T-helper 1 cell treated with Interleukin-12 subunit alpha and Interleukin-12 subunit beta and Interleukin-4 antibody, amounts not matched to agents 30 ng/mL and 1 ng/mL, for 36 hours (primary cell): ENCODE data around the gene TSPAN33. TPM values are rescaled to one million over a fixed set of nuclear protein-coding genes. Genes with fewer than 3 reads are reported as not detected.

Experiments used
- intact Hi-C: fragments of 100-400 bp; cut with micrococcal nuclease; formaldehyde crosslinking; loops from one replicate; pipeline ENCODE4 v1.15.1; 2024
- total RNA-seq: library from RNA; stranded (reverse); gene quantifications from 2 replicates; pipeline ENCODE4 v1.2.3, GENCODE V29; 2022

The TSPAN33 gene
- total RNA-seq, 1 donor from 2014 or later = 7.0 TPM

DNA sequence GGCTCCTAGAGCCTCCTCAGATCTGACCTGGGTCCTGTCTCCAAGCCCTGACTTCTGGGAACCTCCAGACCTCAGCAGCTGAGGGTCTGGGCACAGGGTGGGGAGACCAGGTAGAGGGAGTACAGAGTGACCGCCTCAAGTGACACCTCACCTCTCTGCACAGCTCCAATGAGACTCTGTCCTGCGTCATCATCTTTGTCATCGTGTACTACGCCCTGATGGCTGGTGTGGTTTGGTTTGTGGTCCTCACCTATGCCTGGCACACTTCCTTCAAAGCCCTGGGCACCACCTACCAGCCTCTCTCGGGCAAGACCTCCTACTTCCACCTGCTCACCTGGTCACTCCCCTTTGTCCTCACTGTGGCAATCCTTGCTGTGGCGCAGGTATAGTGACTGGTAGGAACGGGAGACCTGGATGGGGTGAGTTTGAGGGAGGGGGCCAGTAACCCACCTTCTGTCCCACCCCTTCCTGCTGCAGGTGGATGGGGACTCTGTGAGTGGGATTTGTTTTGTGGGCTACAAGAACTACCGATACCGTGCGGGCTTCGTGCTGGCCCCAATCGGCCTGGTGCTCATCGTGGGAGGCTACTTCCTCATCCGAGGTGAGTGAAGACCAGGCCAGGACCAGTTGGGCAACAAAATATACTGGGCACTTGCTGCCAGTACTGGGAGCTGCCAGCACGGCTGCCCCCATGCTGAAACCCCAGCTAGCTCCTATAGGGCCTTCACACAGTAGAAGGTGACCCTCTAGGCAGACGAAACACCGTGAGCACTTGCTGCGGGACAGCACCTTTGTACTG lies 61.7 kb downstream of the TSPAN33 start:
- intact Hi-C loops = no loop called here

DNA sequence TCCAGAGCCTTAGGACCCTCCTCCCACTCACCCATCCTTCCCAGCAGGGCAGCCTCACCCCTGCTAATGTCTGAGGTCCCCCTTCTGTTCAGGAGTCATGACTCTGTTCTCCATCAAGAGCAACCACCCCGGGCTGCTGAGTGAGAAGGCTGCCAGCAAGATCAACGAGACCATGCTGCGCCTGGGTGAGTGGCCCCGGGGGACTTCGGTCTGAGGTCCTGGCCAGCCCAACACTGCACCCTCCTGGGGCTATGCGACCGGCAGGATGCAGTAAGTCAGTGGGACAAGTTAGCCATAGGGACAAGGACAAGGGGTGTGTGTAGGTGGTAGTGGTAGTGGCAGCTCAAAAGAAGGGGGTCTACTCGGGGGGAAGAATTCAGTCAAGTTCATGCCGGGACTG lies 64.2 kb downstream of the TSPAN33 start:
- intact Hi-C loops = no loop called here

DNA sequence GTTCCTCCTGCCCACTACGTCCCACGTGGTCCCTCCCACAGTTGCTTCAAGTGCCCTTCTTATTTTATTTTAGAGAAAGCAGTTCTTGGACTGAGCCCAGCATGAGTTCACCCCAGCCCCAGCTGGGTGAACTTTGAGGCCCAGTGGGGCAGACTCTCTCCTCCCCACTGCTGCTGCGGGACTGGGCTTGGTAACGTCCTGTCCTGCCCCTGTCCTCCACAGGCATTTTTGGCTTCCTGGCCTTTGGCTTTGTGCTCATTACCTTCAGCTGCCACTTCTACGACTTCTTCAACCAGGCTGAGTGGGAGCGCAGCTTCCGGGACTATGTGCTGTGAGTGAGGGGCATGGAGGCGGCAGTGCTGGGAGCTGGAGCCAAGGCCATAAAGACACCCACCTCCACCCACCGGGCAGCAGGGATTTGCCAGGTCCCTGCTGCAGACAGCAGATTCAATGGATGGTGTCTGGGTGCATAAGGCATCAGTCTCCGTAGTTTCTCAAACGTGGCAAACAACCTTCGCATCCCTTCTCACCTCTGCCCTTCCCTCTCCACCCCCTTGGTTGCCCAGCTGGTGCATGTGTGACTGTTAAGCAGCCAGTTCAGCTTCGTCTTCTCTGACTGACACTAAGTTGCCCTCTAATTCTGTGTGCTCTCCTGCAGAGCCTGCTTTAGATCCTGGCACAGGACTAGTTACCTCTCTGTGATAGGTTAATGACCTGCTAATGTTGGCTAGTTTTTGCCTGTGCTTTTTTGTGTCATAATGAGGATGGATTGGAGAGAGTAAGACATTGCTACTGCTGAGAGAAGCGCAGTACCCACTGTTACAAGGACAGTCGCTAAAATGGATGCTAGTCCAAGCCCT lies 64.8 kb downstream of the TSPAN33 start:
- intact Hi-C loops = no loop called here

DNA sequence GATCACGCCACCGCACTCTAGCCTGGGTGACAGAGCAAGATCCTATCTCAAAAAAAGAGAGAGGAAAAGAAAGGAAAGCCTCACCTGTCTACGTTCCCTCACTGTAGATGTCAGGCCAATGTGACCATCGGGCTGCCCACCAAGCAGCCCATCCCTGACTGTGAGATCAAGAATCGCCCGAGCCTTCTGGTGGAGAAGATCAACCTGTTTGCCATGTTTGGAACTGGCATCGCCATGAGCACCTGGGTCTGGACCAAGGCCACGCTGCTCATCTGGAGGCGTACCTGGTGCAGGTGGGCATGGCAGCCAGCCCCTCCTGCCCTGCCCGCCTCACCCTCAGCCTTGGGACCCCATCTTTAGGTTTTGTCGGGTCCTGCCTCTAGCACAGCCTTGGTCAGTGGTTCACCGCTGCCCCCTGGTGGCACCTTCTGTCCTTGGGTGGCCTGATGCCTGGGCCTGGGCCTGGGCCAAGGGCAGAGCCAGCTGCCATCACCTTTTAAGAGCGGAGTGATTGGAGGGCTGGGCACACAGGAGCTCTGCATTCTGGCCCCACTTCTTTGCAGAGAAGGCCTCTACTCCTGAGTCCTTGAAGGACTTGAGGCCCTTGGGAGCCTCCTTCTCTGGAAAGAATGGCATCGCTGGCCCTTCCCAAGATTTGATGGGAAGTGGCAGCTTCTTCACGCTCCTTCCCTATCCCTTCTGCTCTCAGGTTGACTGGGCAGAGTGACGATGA lies 65.9 kb downstream of the TSPAN33 start:
- intact Hi-C loops = loop anchor here (1.0 to 5.0 kb wide), 3 partner anchors 46 to 306 kb away; no protein-coding TSS in a partner anchor

DNA sequence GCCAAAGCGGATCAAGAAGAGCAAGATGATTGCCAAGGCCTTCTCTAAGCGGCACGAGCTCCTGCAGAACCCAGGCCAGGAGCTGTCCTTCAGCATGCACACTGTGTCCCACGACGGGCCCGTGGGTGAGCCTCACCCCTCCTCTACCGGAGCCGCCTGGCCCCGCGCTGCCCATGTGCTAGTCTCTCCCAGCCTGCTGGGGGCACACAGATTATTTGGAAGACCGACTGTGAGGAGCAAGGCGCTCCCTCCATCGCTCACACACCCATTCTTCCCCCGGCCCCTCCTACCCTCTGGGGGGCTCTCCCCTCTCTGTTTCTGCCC lies 66.4 kb downstream of the TSPAN33 start:
- intact Hi-C loops = loop anchor here (1.0 to 5.0 kb wide), 3 partner anchors 47 to 307 kb away; no protein-coding TSS in a partner anchor

DNA sequence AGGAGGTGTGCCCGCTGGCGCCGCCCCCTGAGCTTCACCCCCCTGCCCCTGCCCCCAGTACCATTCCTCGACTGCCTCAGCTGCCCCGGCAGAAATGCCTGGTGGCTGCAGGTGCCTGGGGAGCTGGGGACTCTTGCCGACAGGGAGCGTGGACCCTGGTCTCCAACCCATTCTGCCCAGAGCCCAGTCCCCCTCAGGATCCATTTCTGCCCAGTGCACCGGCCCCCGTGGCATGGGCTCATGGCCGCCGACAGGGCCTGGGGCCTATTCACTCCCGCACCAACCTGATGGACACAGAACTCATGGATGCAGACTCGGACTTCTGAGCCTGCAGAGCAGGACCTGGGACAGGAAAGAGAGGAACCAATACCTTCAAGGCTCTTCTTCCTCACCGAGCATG lies 67.6 kb downstream of the TSPAN33 start:
- intact Hi-C loops = loop anchor here (5.0 kb wide), 1 partner anchor 120 kb away; no protein-coding TSS in a partner anchor

DNA sequence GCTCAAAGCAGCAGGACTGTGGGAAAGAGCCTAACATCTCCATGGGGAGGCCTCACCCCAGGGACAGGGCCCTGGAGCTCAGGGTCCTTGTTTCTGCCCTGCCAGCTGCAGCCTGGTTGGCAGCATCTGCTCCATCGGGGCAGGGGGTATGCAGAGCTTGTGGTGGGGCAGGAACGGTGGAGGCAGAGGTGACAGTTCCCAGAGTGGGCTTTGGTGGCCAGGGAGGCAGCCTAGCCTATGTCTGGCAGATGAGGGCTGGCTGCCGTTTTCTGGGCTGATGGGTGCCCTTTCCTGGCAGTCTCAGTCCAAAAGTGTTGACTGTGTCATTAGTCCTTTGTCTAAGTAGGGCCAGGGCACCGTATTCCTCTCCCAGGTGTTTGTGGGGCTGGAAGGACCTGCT lies 68.1 kb downstream of the TSPAN33 start:
- intact Hi-C loops = loop anchor here (5.0 kb wide), 1 partner anchor 120 kb away; no protein-coding TSS in a partner anchor

DNA sequence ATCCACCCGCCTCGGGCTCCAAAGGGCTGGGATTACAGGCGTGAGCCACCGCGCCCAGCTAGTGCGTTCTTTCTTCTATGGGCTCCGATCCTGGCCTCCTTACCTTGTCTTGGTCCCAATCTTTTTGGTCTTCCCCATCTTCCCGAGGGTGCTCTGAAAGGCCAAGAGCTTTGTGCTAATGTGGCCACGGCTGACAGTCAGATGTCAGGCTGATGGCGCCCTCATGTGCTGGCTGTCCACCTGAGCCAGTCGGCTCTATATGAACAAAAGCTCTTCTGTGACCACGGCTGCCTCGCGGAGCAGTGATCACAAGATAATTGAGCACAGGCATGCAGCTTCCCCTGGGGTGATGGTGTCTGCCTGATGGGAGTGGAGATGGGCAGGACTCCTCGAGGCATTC lies 69.3 kb downstream of the TSPAN33 start:
- intact Hi-C loops = loop anchor here (5.0 kb wide), 1 partner anchor 122 kb away; no protein-coding TSS in a partner anchor

DNA sequence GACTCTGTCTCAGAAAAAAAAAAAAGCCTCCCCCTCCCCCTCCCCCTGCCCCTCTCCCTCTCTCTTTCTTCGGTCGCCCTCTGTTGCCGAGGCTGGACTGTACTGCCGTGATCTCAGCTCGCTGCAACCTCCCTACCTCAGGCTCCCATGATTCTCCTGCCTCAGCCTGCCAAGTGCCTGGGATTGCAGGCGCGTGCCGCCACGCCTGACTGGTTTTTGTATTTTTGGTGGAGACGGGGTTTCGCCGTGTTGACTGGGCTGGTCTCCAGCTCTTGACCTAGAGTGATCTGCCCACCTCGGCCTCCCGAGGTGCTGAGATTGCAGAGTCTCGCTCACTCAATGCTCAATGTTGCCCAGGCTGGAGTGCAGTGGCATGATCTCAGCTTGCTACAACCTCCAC lies 71.2 kb downstream of the TSPAN33 start:
- intact Hi-C loops = loop anchor here (5.0 kb wide), 1 partner anchor 422 kb away; no protein-coding TSS in a partner anchor

DNA sequence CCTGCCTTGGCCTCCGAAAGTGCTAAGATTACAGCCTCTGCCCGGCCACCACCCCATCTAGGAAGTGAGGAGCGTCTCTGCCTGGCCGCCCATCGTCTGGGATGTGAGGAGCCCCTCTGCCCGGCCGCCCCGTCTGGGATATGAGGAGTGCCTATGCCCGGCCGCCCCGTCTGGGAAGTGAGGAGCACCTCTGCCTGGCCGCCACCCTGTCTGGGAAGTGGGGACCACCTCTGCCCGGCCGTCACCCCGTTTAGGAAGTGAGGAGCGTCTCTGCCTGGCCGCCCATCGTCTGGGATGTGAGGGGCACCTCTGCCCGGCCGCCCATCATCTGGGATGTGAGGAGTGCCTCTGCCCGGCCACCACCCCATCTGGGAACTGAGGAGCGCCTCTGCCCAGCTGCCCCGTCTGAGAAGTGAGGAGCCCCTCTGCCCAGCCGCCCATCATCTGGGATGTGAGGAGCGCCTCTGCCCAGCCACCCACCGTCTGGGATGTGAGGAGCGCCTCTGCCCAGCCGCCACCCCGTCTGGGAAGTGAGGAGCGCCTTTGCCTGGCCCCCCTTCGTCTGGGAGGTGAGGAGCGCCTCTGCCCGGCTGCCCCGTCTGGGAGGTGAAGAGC lies 71.7 kb downstream of the TSPAN33 start:
- intact Hi-C loops = loop anchor here (5.0 kb wide), 1 partner anchor 421 kb away; no protein-coding TSS in a partner anchor

DNA sequence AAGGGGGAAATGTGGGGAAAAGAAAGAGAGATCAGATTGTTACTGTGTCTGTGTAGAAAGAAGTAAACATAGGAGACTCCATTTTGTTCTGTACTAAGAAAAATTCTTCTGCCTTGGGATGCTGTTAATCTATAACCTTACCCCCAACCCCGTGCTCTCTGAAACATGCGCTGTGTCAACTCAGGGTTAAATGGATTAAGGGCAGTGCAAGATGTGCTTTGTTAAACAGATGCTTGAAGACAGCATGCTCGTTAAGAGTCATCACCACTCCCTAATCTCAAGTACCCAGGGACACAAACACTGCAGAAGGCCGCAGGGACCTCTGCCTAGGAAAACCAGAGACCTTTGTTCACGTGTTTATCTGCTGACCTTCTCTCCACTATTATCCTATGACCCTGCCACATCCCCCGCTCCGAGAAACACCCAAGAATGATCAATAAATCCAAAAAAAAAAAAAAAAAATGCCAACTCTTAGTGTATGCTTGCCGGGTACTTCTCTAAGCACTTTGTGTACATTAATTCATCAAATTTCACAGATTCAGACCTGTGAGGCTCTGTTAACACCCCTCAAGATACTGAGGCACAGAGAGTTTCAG lies 72.4 kb downstream of the TSPAN33 start:
- intact Hi-C loops = loop anchor here (5.0 kb wide), 1 partner anchor 420 kb away; no protein-coding TSS in a partner anchor

DNA sequence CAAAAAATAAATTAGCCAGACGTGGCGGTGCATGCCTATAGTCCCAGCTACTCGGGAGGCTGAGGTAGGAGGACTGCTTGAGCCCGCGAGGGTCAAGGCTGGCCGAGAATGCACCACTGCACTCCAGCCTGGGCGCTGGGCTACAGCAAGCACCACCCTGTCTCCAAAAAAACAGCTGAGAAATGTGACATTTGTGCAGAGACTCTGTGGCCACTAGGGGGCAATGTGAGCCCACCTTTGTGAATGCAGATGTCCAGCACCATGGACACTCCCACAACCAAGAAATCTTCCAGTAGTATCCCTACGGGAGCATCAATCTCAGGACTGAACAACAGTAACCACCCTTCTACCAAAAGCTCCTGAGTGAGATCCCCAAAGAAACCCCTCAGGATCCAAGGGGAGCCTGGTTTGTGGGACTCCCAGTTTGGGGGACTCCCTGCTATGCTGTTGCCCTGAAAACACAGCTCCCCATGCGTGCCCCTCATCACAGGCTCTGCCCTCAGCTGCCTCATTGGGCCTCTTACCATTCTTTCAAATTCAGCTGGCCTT lies 74.1 kb downstream of the TSPAN33 start:
- intact Hi-C loops = loop anchor here (1.0 to 5.0 kb wide), 5 partner anchors 8 to 419 kb away; no protein-coding TSS in a partner anchor

DNA sequence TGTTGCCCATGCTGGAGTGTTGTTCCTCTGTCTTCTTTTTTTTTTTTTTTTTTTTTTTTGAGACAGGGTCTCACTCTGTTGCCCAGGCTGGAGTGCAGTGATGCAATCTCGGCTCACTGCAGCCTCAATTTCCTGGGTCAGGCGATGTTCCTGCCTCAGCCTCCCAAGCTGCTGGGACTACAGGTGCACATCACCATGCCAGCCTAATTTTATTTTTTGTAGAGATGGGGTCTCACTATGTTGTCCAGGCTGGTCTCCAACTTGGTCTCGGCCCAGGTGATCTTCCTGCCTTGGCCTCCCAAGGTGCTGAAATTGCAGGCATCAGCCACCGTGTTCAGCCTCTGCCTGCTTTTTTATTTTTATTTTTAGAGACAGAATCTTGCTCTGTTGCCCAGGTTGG lies 74.7 kb downstream of the TSPAN33 start:
- intact Hi-C loops = loop anchor here (5.0 kb wide), 1 partner anchor 418 kb away; no protein-coding TSS in a partner anchor

Other genes starting within 250 kb of the TSPAN33 start
- 0.10 and 0.20 TPM in 2 replicates for gene KCP, start 234.0 kb upstream of the TSPAN33 start, total RNA-seq
- 9.8 and 11.3 TPM in 2 replicates for gene IRF5, start 206.8 kb upstream of the TSPAN33 start, total RNA-seq
- 43.6 and 45.0 TPM in 2 replicates for gene TNPO3, start 89.6 kb upstream of the TSPAN33 start, total RNA-seq
- 0.05 TPM in 1 of 2 replicates, not detected in the other for gene SMO, start 43.9 kb downstream of the TSPAN33 start, total RNA-seq
- 26.0 and 26.6 TPM in 2 replicates for gene AHCYL2, start 80.3 kb downstream of the TSPAN33 start, total RNA-seq